B cell (primary cell): ENCODE data around the gene AUP1.

Source experiments
- CTCF ChIP-seq: fragments of 200-600 bp; IDR thresholded peaks from one replicate; pipeline ENCODE4 v1.8.0; 2022; ENCODE audit warnings: antibody characterized with exemption, mild to moderate bottlenecking
- EZH2 ChIP-seq: IDR thresholded peaks from 2 replicates; pipeline ENCODE4 v1.6.1; 2012; ENCODE audit warnings: borderline replicate concordance, low read depth, mild to moderate bottlenecking, moderate library complexity, low read length; ENCODE audit not compliant: insufficient read depth, poor library complexity, severe bottlenecking

DNA sequence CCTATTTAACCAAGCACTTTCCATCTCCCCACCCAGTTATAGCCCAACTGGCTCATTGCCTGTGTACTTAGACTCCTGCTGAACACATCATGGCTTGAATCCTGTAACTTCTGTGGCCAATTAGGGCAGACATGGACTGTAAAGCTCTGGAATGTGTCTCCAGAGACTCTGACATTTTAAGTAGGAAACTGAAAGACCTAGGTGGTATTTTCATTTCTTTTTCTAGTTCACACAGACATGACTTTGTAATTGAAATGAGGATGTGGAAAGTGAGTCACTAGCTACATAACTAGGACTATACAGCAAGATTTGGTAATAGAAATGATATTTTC lies 37.2 kb upstream of the AUP1 start:
- TF ChIP-seq CTCF (no peak), EZH2 (no peak)
